Measurements from ENCODE around the gene LEKR1.

- TF ChIP-seq ZNF561 (tag by site-specific recombination; IDR thresholded peaks at IDR 0.05; ENCODE audit: borderline replicate concordance) (no peak), ZNF514 (tag by site-specific recombination; IDR thresholded peaks at IDR 0.05) (no peak), SP2 (tag by site-specific recombination; IDR thresholded peaks at IDR 0.05) (no peak), CTCF (tag by site-specific recombination; IDR thresholded peaks at IDR 0.05) (no peak), ZNF23 (tag by site-specific recombination; IDR thresholded peaks at IDR 0.05; ENCODE audit: borderline replicate concordance) (no peak), ZBTB1 (tag by site-specific recombination; IDR thresholded peaks at IDR 0.05) (no peak), ZNF76 (tag by site-specific recombination; IDR thresholded peaks at IDR 0.05; ENCODE audit: borderline replicate concordance, low read depth) (no peak), ZEB2 (tag by site-specific recombination; IDR thresholded peaks at IDR 0.05) (no peak), ZNF146 (tag by site-specific recombination; IDR thresholded peaks at IDR 0.05) (no peak)
Observed at GRCh38 chr3:156792536-156792935, 33.6 kb upstream of the LEKR1 start.
